K562 (cell line): ENCODE results near the gene SLC24A3. TPM values are rescaled to one million over a fixed set of nuclear protein-coding genes. Genes with fewer than 3 reads are reported as not detected.

Experiments used
- ATAC-seq: fragments of 200-7000 bp; cut with Tn5 transposase; 3 replicates; pipeline ENCODE4 v1.9.1; 2020; ENCODE audit warnings: moderate library complexity
- BruUV-seq: library from RNA; stranded (reverse); fragments of 400-500 nt; replicated peaks from 2 replicates; lab custom pipeline; 2021; lab: Mats Ljungman, UMichigan
- CTCF ChIA-PET: fragments of 300-600 bp; formaldehyde crosslinking; extraction: SDS; loops from one replicate; lab custom pipeline; 2021; ENCODE audit warnings: low intra/inter-chr PET ratio; lab: Yijun Ruan, JAX
- POLR2A ChIA-PET: fragments of 300-600, 350-650 bp; sonication (Branson Sonifier 250); formaldehyde crosslinking; extraction: SDS; loops from one replicate; lab custom pipeline; 2021; ENCODE audit warnings: antibody characterized with exemption, inconsistent platforms; lab: Yijun Ruan, JAX
- DNase-seq, 4 experiments: peaks; one replicate each; pipeline versions ENCODE4 v3.0.0 to v3.0.0-alpha.2; 2011 to 2018; ENCODE audit warnings: low spot score in 3 of 4, mixed read lengths in 3 of 4; ENCODE audit errors: extremely low read depth in 1 of 4
- FAIRE-seq: peaks from 2 replicates; lab custom pipeline; 2011; peaks lifted over from hg19 to GRCh38; lab: Jason Lieb, UNC
- H2AFZ ChIP-seq: 2 replicates; pipeline ENCODE4 v1.6.0; 2011; ENCODE audit warnings: low read depth, low read length, control low read depth, inconsistent platforms
- H3K27ac ChIP-seq: fragments of 200-600 bp; 3 replicates; pipeline ENCODE4 v1.8.0; 2011; ENCODE audit warnings: low read depth, mild to moderate bottlenecking, control low read depth, inconsistent platforms, low read length, moderate library complexity, mixed read lengths; ENCODE audit errors: extremely low read depth
- H3K27me3 ChIP-seq, 2 experiments: fragments of 300-600 bp in 1 of 2; 2 replicates in 1 of 2; 3 replicates in 1 of 2; pipeline versions ENCODE4 v1.6.0 to v1.8.0; 2011; ENCODE audit warnings: inconsistent platforms in 2 of 2, low read length in 2 of 2, mild to moderate bottlenecking in 1 of 2, mixed read lengths in 1 of 2, moderate library complexity in 1 of 2; ENCODE audit not compliant: control insufficient read depth in 2 of 2, insufficient read depth in 2 of 2
- H3K36me3 ChIP-seq: fragments of 300-600 bp; 3 replicates; pipeline ENCODE4 v1.8.0; 2011; ENCODE audit warnings: mild to moderate bottlenecking, low read length, inconsistent platforms; ENCODE audit not compliant: control insufficient read depth, insufficient read depth
- H3K4me1 ChIP-seq, 2 experiments: fragments of 200-600 bp in 1 of 2; replicated peaks in 1 of 2; 2 replicates in 1 of 2; 3 replicates in 1 of 2; pipeline versions ENCODE4 v1.5.1 to v1.8.0; 2011; ENCODE audit warnings: inconsistent platforms in 2 of 2, low read length in 2 of 2, mild to moderate bottlenecking in 1 of 2, mixed read lengths in 1 of 2, moderate library complexity in 1 of 2; ENCODE audit not compliant: control insufficient read depth in 2 of 2, insufficient read depth in 2 of 2
- H3K4me2 ChIP-seq: 2 replicates; pipeline ENCODE4 v1.6.1; 2011; ENCODE audit warnings: low read length, control low read depth, inconsistent platforms, mixed read lengths; ENCODE audit not compliant: insufficient read depth
- H3K4me3 ChIP-seq: fragments of 200-600 bp; sonication (generic), shearing (Covaris generic); 2 replicates; pipeline ENCODE4 v1.5.1; 2016; ENCODE audit warnings: control low read depth, inconsistent platforms
- H3K79me2 ChIP-seq: fragments of 200-600 bp; 3 replicates; pipeline ENCODE4 v1.8.0; 2011; ENCODE audit warnings: low read length, inconsistent platforms; ENCODE audit not compliant: control insufficient read depth, insufficient read depth
- H3K9ac ChIP-seq, 2 experiments: 2 replicates each; pipeline versions ENCODE4 v1.6.0 to v1.6.1; 2011; ENCODE audit warnings: low read depth in 2 of 2, low read length in 2 of 2, control low read depth in 1 of 2, inconsistent platforms in 1 of 2, mild to moderate bottlenecking in 1 of 2, mixed read lengths in 1 of 2; ENCODE audit not compliant: insufficient read depth in 1 of 2
- H3K9me1 ChIP-seq: one replicate; pipeline ENCODE4 v1.6.0; 2011; ENCODE audit warnings: inconsistent platforms, mild to moderate bottlenecking, low read length, moderate library complexity; ENCODE audit not compliant: control insufficient read depth, insufficient read depth
- H3K9me3 ChIP-seq: replicated peaks from 2 replicates; pipeline ENCODE4 v1.5.1; 2011; ENCODE audit warnings: low read depth, low read length, inconsistent platforms; ENCODE audit not compliant: control insufficient read depth, insufficient read depth
- H4K20me1 ChIP-seq: replicated peaks from 2 replicates; pipeline ENCODE4 v1.6.1; 2011; ENCODE audit warnings: low read length, inconsistent platforms, mixed read lengths; ENCODE audit not compliant: control insufficient read depth, insufficient read depth
- KDM2B ChIP-seq: fragments of 250-450 bp; sonication (Bioruptor Pico); IDR thresholded peaks from 2 replicates; pipeline ENCODE4 v1.8.0; 2021; ENCODE audit warnings: mild to moderate bottlenecking, moderate library complexity
- LARP7 ChIP-seq: fragments of 450-650 bp; IDR thresholded peaks from 2 replicates; pipeline ENCODE4 v1.6.1; 2016
- NCOA6 ChIP-seq: fragments of 450-650 bp; IDR thresholded peaks from 2 replicates; pipeline ENCODE4 v1.6.1; 2017; ENCODE audit warnings: mild to moderate bottlenecking
- NKRF ChIP-seq: fragments of 450-650 bp; IDR thresholded peaks from 2 replicates; pipeline ENCODE4 v1.6.1; 2016; ENCODE audit warnings: borderline replicate concordance
- POLR3A ChIP-seq: IDR thresholded peaks from 2 replicates; pipeline ENCODE4 v1.6.1; 2011; ENCODE audit warnings: borderline replicate concordance, mild to moderate bottlenecking, moderate library complexity; ENCODE audit not compliant: insufficient read length, insufficient read depth; ENCODE audit errors: extremely low read depth
- TAF1 ChIP-seq: IDR thresholded peaks from 2 replicates; pipeline ENCODE4 v1.6.1; 2011; ENCODE audit warnings: mild to moderate bottlenecking, low read length, moderate library complexity; ENCODE audit not compliant: insufficient read depth, control insufficient read depth, severe bottlenecking; ENCODE audit errors: extremely low read depth
- TFAP4 ChIP-seq: sonication (generic); formaldehyde crosslinking; IDR thresholded peaks from 2 replicates; pipeline ENCODE4 v1.8.0; 2022; ENCODE audit warnings: missing genetic modification reagents, mild to moderate bottlenecking, moderate library complexity, borderline replicate concordance
- ZNF639 ChIP-seq, 2 experiments: fragments of 200-800 bp in 1 of 2; sonication (Bioruptor generic) in 1 of 2; sonication (generic) in 1 of 2; formaldehyde crosslinking in 1 of 2; IDR thresholded peaks in 1 of 2; conservative IDR thresholded peaks in 1 of 2; 2 replicates each; pipeline versions ENCODE4 v1.5.0 to v1.6.1; 2016 to 2020; ENCODE audit warnings: missing compliant biosample characterization in 1 of 2, missing genetic modification characterization in 1 of 2, missing genetic modification reagents in 1 of 2
- ZNF79 ChIP-seq: fragments of 250-450 bp; sonication (Bioruptor Pico); IDR thresholded peaks from 2 replicates; pipeline ENCODE4 v1.4.0; 2020; ENCODE audit warnings: low read depth, mild to moderate bottlenecking, moderate library complexity
- WGBS: fragments of 100-300 bp; shearing (Covaris generic); methylation state at CpG from one replicate; pipeline ENCODE4 v1.1.6; 2016; ENCODE audit warnings: low coverage, mixed read lengths; ENCODE audit not compliant: insufficient coverage; ENCODE audit errors: missing lambda C conversion rate; 5-methylcytosine and 5-hydroxymethylcytosine counted together
- in situ Hi-C: fragments of 300-500 bp; cut with MboI; formaldehyde crosslinking; loops from 4 replicates; pipeline ENCODE4 v1.15.0; 2018; ENCODE audit warnings: inconsistent platforms, mixed read lengths
- intact Hi-C: fragments of 100-400 bp; cut with micrococcal nuclease; formaldehyde crosslinking; loops from 2 replicates; pipeline ENCODE4 v1.14.2; 2022
- polyA plus RNA-seq, 8 experiments: library from polyadenylated mRNA; depleted of rRNA in 4 of 8; stranded (reverse) in 5 of 8; unstranded in 3 of 8; fragments of >200 nt; fragmentation: Nextera tagmentation in 2 of 8; fragmentation: Illumina TruSeq in 1 of 8; extraction: Ambion mirVana in 2 of 8; extraction: Trizol in 1 of 8; gene quantifications; 2 replicates each; pipeline versions ENCODE4 v1.2.1 to v1.2.3, GENCODE V29; 2011 to 2014; ENCODE audit warnings: inconsistent platforms in 1 of 8, missing spikeins in 1 of 8
- total RNA-seq, 7 experiments: library from RNA; depleted of rRNA in 6 of 7; stranded (reverse); fragments of >200 nt in 6 of 7; fragmentation: Illumina TruSeq in 2 of 7; extraction: Trizol in 2 of 7; gene quantifications; 2 replicates each; pipeline versions ENCODE4 v1.2.1 to v1.2.3, GENCODE V29; 2011 to 2021; ENCODE audit warnings: low replicate concordance in 1 of 7
- TF ChIP-seq, protein P1 (sequence below), 2 experiments: fragments of 450-650 bp in 1 of 2; IDR thresholded peaks; 2 replicates each; pipeline ENCODE4 v1.6.1; 2011 to 2017; ENCODE audit warnings: low read depth in 2 of 2, antibody characterized with exemption in 1 of 2, borderline replicate concordance in 1 of 2, low read length in 1 of 2, mild to moderate bottlenecking in 1 of 2, mixed read lengths in 1 of 2; ENCODE audit not compliant: control insufficient read depth in 1 of 2
- TF ChIP-seq, protein P2 (sequence below): fragments of 450-650 bp; IDR thresholded peaks from 2 replicates; pipeline ENCODE4 v1.6.1; 2016

SLC24A3 gene
- total and polyA plus RNA-seq, 9 of the 15 experiments (the other 6 are each of a cell fraction or from before 2014, with no cell fraction given) = not detected

- TF ChIP-seq, protein P1, sequence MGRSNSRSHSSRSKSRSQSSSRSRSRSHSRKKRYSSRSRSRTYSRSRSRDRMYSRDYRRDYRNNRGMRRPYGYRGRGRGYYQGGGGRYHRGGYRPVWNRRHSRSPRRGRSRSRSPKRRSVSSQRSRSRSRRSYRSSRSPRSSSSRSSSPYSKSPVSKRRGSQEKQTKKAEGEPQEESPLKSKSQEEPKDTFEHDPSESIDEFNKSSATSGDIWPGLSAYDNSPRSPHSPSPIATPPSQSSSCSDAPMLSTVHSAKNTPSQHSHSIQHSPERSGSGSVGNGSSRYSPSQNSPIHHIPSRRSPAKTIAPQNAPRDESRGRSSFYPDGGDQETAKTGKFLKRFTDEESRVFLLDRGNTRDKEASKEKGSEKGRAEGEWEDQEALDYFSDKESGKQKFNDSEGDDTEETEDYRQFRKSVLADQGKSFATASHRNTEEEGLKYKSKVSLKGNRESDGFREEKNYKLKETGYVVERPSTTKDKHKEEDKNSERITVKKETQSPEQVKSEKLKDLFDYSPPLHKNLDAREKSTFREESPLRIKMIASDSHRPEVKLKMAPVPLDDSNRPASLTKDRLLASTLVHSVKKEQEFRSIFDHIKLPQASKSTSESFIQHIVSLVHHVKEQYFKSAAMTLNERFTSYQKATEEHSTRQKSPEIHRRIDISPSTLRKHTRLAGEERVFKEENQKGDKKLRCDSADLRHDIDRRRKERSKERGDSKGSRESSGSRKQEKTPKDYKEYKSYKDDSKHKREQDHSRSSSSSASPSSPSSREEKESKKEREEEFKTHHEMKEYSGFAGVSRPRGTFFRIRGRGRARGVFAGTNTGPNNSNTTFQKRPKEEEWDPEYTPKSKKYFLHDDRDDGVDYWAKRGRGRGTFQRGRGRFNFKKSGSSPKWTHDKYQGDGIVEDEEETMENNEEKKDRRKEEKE (IDR thresholded peaks at IDR 0.05; ENCODE audit: borderline replicate concordance in 1 of 2, control insufficient read depth in 1 of 2, low read depth in 2 of 2, low read length in 1 of 2) = no peak
Measured at GRCh38 chr20:19292254-19292653, 79.8 kb downstream of the SLC24A3 start (continued).

DNA sequence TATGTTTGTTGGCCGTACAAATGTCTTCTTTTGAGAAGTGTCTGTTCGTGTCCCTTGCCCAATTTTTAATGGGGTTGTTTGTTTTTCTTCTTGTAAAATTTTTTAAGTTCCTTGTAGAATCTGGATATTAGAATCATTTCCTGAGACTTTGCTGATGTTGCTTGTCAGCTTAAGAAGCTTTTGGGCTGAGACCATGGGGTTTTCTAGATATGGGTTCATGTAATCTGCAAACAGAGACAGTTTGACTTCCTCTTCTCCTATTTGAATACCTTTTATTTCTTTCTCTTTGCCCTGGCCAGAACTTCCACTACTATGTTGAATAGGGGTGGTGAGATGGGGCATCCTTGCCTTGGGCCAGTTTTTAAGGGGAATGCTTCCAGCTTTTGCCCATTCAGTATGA, 82.6 kb downstream of the SLC24A3 start:
- no peak overlapping the region for H3K9ac ChIP-seq
- no peak overlapping the region for H3K4me2 ChIP-seq
- no peak overlapping the region for H2AFZ ChIP-seq
- BruUV-seq = no TSS peak
- FAIRE-seq (no peak), DNase-seq (no peak), ATAC-seq (no peak)
- no peaks in the 10 kb centered on the region for H3K9me1 ChIP-seq
- no peaks in the 10 kb centered on the region for H3K9me3 ChIP-seq
- POLR2A ChIA-PET = no interaction called here
- H3K27ac ChIP-seq = no peak overlapping the region
- no peaks in the 10 kb centered on the region for H3K4me1 ChIP-seq
- 7% methylated on average over 2 of the region's 2 CpGs for WGBS
- intact Hi-C loops = no loop called here
- H3K4me3 ChIP-seq = no peak overlapping the region
- H4K20me1 ChIP-seq = no peaks in the 10 kb centered on the region
- CTCF ChIA-PET = no interaction called here
- no peaks in the 10 kb centered on the region for H3K27me3 ChIP-seq
- H3K36me3 ChIP-seq = no peaks in the 10 kb centered on the region
- in situ Hi-C loops = no loop called here
- H3K79me2 ChIP-seq = no peaks in the 10 kb centered on the region
- TF ChIP-seq NKRF (no peak), TFAP4 (no peak), POLR3A (no peak), KDM2B (CRISPR knock-in tag) (no peak), ZNF79 (no peak), TAF1 (no peak), LARP7 (no peak), NCOA6 (no peak), ZNF639 (CRISPR knock-in tag; conservative IDR thresholded peaks at IDR 0.05 in 1 of 2, IDR thresholded peaks at IDR 0.05 in 1 of 2) (no peak)
- TF ChIP-seq, protein P2, sequence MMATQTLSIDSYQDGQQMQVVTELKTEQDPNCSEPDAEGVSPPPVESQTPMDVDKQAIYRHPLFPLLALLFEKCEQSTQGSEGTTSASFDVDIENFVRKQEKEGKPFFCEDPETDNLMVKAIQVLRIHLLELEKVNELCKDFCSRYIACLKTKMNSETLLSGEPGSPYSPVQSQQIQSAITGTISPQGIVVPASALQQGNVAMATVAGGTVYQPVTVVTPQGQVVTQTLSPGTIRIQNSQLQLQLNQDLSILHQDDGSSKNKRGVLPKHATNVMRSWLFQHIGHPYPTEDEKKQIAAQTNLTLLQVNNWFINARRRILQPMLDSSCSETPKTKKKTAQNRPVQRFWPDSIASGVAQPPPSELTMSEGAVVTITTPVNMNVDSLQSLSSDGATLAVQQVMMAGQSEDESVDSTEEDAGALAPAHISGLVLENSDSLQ = no peak
